Measurements from ENCODE around the gene INO80E.
"Not testable (repeated sequence)": the region's sequence is repeated elsewhere in the genome, so short reads cannot be mapped to it uniquely, and the experiment has no call there.

Gene INO80E

DNA sequence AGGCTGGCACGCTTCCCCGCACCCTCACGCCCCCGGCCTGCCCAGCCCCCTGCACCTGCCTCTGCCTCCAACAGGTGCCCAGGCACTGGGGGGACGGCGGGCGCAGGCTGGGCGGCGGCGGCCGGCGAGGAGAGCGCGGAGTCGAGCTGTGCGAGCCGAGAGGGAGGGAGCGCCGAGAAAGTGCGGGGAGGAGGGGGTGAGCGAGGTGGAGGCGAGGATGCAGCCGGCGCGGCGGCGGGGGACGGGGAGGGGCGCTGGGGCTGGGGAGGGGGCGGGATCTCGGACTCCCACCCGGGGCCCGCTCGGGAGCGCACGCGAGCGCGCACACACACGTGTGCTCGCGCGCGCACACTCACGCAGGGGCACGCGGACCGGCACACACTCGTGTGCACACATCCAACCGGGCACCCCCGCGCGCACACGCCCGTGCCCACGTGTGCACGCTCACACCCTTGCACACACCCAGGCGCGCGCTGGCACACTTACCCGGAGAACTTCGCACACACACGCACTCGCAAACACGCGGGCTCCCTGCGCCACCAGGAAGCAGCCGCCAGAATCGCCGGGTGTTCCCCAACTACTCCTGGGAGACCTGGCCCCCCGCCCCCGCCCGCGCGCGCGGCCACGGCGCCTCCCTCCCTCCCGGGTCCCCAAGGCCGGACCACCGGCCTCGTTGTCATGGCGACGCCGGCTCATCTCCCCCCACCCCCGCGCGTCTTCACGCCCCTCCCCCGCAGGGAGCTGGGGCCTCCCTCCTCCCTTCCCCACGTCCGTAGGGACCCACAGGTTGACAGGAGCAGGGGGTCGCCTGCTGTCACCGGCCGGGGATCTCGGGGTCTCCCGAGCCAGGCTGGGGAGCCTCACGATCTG is 15.0 kb downstream of the INO80E start, which contains the start of gene DOC2A:
DOC2A (minus strand) TSS at position 184 of the 870 bp plus-strand sequence. CDS start 805 bp downstream, outside the sequence.
- peak in 5 of 6 experiments; percentile 5 to 38 (median 20) for DNase-seq

DNA sequence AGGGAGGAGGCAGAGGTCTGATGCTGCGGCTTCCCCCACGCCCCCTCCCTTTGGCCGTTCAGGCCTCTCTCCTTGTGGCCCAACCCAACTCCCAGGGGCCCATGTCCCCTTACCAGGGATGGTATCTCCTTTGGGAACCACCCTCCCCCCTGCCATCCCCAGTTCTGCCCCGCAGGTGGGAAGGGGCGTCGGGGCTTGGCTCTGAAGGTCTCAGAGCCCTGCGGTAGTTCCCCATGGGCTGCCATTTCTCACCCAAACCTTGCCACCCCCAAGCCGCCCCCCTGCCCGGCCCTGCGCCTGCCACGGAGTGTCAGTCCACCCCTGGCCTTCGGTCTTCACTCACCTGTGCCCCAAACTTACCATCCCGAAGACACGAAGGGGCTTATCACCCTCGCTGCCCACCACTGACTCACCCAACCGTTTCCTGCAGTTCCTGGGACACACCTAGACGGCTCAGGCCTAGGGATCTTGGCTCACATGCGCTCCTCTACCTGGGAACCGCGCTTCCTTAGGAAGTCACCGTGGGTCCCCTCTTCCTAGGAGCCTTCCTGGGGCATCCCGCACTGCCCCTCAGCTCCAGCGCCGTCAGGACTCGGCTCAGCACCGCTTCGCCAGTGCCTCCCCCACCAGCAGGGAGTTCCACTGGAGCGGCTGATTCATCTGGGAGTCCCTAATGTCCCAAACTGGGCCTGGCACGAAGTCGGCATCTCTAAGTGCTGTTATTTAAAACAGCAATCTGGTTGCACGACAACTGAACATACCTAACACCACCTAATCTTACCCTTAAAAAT is 15.9 kb downstream of the INO80E start:
- no peak for DNase-seq

DNA sequence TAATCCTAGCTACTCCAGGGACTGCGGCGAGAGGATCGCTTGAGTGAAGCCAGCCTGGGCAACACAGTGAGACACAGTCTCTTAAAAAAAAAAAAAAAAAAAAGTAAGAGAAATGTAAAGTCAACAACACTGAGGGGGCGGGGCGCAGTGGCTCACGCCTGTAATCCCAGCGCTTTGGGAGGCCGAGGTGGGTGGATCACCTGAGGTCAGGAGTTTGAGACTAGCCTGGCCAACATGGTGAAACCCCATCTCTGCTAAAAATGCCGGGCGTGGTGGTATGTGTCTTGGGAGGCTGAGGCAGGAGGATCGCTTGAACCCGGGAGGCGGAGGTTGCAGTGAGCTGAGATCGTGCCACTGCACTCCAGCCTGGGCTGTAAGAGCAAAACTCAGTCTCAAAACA is 16.6 kb downstream of the INO80E start:
- not testable (repeated sequence) for DNase-seq

DNA sequence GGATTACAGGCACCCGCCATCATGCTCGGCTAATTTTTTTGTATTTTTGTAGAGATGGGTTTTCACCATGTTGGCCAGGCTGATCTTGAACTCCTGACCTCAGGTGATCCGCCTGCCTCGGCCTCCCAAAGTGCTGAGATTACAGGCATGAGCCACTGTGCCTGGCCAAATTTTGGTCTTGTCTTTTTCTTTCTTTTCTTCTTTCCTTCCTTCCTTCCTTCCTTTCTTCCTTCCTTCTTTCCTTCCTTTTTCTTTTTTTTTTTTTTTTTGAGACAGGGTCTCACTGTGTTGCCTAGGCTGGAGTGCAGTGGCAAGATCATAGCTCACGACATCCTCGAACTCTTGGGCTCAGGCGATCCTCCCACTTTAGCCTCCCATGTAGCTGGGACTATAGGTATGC is 19.4 kb downstream of the INO80E start:
- not testable (repeated sequence) for DNase-seq

DNA sequence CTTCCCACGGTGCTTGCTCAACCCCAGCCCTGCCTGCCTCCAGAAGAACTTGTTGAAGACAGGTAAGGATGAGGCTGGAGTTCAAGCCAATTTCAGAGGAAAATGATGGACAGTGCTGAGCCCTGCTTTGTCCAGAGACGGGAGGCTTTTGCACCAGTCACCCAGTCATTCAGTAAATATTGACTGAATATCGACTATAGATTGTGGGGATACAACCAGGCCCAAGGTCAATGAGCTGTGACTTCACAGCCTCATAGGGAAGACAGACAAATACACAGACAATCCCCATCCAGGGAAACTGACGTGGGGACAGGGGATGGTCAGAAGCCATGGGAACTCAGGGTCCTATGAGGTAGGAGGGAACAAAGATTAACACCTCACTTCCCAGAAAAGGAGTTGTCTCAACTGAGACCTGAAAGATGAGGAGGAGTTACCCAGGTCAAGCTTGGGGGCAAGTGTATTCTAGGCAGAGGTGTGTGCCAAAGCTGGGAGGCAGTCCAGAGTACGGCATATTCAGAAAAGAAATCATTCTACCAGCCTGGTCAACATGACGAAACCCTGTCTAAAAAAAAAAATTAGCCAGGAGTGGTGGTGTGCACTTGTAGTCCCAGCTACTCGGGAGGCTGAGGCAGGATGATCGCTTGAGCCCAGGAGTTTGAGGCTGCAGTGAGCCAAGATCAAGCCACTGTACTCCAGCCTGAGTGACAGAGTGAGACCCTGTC is 20.7 kb downstream of the INO80E start:
- DNase-seq = no peak

DNA sequence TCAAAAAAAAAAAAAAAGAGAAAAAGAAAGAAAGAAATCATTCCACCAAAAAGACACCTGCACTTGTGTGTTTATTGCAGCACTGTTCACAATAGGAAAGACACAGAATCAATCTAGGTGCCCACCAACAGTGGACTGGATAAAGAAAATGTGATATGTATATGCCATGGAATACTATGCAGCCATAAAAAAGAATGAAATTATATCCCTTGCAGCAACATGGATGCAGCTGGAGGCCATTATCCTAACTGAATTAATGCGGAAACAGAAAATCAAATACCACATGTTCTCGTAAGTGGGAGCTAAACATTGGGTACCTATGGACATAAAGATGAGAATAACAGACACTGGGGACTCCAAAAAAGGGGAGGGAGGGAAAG is 21.2 kb downstream of the INO80E start:
- DNase-seq = no peak

DNA sequence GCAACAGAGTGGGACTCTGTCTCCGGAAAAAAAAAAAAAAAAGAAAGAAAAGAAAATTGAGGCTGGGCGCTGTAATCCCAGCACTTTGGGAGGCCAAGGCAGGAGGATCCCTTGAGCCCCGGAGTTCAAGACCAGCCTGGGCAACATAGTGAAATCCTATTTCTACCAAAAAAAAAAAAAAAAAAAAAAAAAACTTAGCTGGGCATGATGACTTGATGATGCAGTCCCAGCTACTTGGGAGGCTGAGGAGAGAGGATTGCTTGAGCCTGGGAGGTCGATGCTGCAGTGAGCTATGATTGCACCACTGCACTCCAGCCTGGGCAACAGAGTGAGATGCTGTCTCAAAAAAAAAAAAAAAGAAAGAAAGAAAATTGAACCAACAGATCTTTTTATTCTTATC is 21.9 kb downstream of the INO80E start:
- not testable (repeated sequence) for DNase-seq

DNA sequence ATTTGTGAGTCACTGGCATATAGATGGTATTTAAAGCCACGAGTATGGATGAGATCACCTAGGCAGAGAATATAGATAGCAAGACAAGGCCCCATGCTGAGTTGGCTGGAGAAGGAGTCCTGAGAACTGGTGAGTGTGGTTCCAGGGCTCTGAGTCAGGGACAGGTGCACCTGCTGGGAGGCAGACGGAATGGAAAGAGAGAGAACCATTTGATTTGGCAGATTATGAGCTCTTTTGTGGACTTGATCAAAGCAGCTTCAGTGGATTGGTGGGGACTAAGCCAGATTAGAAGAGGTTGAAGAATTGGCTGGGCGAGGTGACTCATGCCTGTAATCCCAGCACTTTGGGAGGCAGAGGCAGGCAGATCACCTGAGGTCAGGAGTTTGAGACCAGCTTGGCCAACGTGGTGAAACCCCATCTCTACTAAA is 22.7 kb downstream of the INO80E start:
- DNase-seq = no peak

DNA sequence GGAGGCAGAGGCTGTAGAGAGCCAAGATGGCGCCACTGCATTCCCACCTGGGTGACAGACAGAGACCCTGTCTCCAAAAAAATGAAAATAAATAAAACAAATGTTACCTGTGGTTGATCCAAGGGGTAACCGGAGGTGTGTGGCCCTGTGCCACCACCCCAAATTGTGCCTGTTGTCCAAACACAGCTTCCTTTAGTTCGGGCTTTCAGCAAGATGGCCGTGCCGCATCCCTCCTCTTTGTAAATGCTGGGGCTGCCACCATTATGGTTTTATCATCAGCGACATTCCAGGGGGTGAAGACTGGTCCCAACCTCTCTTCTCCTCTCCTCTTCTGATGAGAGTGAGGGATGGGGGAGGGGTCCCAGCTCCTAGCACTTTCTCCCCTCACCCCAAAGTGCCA is 26.8 kb downstream of the INO80E start, which contains the start of gene C16orf92:
C16orf92 (plus strand) TSS at position 312 of the 400 bp plus-strand sequence. CDS start 143 bp downstream, outside the sequence.
- DNase-seq = no peak

DNA sequence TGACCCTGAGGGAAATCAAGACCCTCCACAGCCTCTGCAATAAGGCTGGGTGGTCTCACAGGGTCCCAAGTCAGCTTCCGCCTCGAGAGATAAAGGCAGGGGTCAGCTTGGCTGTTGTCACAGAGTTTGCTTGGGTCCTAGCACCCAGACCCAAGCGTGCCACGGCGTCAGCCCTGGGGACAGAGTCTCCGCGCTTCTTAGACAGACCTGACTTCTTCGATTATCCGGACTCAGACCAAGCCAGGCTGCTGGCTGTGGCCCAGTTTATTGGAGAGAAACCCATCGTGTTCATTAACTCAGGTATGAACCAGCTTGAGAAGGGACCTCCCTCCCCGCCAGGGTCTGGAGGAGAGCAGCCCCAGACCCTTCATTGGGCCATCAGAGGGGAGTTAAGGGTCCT is 27.5 kb downstream of the INO80E start:
- no peak for DNase-seq

DNA sequence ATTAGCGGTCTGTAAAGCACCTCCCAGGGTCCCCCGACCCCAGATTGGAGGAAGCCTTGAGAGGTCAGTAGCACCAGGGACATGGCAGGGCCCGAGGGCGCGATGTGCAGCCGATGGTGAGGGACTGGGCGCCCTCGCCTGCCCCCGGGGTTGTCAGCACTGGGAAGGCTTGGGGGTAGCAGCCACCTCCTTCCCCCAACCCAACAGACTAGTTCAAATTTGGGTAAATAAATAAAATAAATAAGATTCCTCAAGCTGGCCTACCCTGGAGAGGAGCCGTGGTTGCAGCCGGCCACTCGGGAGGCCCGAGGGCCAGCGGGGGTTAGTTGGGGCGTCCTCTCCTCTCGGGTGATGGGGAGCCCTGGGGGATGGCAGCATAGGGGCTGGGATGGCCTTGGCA is 28.4 kb downstream of the INO80E start:
- no peak for DNase-seq

DNA sequence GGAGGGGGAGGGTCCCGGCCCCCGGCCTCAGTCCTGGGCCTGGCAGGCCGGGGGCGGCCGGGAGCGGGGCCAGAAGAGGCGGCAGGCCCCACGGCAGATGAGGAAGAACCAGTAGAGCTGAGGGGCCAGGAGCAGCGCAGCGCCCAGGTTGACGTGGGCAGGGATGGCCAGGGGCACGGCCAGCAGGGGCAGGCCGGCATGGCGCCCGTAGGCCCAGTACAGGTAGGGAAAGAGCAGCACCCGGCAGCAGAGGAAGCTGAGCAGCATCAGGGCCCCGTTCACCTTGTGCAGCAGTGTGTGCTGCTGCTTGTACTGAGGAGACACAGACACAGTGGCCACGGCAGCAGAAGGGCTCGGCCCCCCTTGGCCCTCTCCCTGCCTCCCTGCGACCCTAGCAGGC is 29.1 kb downstream of the INO80E start:
- DNase-seq = no peak

DNA sequence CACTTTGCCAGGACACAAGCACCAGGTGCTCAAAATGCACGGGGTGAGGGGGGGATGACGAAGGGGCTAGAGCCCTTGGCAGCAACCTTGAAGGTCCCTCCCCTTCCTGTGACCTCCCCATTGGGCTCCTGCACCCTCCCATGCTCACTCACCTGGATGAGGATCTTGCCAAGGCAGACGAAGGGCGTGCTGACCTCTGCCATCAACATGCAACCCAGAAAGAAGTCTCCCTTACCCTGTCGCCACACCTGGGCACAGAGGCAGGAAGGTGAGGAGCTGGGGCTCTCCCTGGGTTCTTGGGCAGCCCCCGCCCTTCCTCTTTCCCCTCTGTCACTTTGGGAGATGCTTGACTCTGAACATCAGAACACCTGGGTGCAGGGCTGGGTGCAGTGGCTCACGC is 29.5 kb downstream of the INO80E start:
- no peak for DNase-seq

DNA sequence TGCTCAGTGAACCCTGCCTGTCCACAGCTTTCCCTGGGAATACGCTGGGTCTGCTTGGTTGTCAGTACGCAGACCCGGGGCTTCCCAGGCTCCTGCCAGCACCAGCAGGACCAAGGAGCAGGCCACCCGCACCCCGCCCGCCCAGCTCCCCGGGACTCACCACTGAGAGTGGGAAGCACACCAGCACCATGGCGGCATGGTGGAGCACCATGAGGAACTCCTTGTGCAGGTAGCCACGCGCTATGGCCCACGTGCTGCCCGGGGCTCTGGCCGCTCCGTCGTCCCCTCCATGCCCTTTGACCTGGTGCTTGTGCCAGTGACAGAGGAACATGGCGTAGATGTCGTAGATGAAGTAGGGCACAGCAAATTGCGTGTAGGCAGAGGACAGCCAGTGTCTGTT is 30.4 kb downstream of the INO80E start:
- no peak for DNase-seq

DNA sequence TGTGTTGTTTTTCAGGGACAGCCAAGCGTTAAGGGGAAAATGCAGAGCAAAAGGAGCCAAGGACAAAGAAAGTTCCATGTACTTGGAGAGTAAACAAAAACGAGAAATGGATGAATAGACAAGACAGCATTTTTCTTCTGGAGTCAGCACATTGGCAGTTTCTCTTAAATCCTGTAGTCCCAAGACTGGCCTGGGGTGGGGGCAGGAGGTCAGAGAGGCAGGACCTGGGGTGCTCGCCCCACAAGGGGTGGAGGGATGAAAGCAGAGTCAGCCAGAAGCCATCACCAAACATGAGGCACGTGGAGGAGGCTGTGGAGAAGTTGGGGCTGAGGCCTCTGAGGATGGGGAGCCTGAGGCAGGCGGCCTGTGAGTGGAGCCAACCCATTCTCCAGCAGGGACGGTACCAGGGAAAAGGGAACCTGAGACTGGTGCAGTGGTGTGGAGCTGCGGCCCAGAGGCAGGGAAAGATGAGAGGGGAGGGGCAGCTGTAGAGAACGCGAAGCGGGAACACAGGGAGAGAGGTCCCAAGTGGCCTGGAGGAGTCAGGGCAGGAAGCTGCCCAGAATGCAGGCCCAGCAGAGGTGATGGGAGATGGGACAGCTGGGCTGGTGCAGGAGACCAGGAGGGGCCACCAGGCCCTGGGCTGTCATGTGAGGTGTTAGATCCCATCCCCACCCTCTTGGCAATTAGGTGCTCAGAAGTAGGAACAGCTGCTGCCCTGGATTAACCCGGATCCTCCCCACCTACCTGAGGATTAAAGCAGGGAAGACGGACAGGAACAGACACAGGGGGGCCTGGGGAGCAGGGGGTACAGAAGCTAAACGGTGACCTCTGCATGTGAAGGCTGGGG is 31.8 kb downstream of the INO80E start:
- no peak for DNase-seq

DNA sequence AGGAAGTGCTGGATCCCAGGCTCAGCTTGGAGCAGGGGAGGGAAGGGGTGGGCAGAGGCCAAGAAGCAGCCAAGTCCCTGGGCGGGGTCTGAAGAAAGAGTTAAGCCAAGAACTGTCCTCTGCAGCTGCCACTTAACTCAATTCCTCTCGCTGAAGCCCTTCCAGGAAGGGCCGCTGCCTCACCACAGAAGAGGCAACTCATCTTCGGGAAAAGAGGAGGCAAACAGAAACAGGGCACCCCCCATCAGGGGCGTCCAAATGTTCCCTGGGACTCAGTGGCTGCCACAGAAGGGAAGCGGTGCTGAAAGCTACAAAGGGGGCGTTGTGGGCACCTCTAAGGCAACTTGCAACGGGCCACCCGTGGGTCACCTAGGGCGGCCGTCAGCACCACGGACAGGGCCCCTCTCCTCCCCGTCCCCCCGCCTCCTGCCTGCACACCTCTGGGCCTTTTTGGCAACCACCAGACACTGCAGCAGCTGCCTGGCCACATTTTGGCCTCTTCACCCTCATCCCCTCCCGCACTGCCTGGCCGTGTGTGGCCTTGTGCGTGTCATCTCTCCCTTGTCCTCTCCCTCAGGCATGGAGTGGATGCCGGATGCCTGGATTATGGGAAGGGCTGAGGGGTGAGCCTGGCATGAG is 32.5 kb downstream of the INO80E start:
- DNase-seq = peak in 1 of 6 experiments; percentile 4

DNA sequence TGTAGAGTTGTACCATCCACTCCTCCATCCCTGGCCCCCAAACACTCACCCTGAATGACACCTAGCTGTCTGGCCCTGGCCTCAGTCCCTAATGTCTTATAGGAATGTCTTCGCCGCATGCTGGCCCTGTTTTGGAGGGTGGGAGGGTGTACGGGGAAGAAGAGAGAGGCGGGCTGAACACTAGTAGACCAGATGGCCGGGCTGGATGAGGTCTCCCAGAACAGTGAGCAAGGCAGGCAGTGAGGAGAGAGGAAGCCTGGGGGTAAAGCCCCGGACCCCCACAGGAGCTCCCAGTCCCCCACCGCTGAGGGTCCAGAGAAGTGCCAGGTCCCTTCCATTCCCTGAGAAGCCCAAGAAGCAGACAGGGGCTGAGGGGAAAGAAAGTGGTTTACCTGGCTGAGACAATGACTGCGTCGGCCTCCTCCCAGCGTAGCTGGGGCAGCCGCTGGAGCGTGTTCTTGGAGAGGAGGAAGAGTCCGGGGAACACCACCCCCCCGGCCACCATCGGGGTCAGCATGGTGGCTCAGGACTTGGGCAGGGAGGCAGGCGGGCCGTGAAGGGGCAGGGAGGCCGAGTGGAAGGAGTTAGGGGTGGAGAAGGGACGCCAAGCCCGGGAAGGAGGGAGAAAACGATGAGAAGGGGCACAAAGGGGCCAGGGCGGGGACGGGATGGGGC is 34.1 kb downstream of the INO80E start:
- no peak for DNase-seq

DNA sequence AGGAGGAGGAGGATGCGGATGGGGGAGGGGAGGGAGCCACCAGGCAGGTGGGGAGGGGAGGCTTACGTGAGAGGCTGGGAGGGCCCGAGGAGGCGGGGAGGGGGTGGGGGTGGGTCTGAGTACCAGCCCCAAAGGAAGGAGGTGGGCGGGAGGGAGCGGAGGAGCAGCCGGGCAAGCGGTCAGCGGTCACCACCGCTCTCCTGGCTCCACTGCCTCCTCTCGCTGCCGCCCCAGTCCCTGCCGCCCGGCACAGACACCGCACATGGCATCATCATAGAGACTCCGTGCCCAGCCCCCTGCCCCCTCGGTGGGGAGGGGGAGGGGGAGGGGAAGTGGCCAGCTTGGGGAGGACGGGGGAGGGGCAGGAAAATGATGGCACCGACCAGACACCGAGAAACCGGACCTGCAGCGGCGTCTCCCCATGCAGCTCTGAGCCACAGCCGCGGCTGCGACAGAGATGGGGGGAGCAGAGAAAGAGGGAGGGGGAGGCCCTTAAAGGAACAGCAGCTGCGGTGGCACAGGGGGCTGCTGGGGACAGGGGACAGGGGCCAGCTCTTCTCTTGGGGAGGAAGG is 34.9 kb downstream of the INO80E start, which contains the start of gene TLCD3B:
TLCD3B (minus strand) TSS at position 431 of the 573 bp plus-strand sequence. CDS start 744 bp downstream, outside the sequence.
- no peak for DNase-seq

DNA sequence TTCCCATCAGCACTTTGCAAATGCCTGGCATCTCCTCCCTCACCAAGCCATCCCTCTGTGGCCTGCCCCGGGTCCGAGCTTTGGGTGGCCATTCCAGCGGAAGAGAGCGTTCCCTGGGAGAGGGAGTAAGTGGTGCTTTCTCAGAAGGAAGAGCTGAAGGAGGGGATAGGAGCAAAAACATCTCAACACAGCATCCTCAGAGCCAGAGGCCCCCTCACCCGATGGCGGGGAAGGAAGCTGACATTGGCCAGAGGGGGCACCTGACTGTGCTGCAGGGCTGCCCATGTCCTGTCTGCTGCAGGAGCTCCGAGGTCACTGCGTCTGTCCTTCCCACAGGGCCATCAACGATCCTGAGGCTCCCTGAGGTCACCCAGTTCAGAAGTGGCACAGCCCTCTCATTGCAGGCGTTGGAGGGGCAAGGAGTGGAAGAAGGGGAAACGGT is 35.5 kb downstream of the INO80E start:
- DNase-seq = no peak

DNA sequence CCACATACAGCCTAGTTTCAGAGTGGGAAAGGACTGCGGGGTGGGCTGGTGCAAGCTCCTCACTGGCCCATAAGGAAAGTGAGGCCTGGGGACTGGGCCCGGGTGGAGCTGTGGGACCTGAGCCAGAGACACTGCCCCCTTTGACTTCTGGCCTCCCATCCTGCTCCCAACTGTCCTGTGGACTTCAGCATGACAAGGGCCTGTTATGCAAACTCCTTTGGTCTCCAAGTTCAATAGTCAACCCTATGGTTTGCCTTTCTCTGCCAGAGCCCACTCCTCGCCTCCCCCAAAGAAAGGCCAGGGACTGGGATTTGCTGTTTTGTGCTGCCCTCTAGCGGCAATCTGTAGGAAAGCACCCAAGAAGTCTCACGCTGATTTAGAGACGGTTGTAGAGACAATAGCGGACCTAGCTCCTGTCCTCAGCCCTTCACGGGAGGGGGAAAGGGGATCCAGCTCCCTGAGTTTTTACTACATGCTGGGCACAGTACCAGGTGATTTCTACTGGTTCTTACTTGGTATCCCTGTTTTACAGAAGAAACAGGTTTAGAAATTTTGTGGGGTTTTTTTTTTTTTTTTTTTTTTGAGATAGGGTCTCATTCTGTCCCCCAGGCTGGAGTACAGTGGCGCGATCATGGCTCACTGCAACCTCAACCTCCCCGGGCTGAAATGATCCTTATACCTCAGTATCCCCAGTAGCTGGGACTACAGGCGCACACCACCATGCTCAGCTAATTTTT is 36.2 kb downstream of the INO80E start:
- DNase-seq = peak; percentile 28 to 67 (median 46)
